Muscle of back (tissue), 13 donors: ENCODE results near the gene PGA5. TPM values are rescaled to one million over a fixed set of nuclear protein-coding genes. Genes with fewer than 3 reads are reported as not detected.
"Not testable (repeated sequence)": the region's sequence is repeated elsewhere in the genome, so short reads cannot be mapped to it uniquely, and the experiment has no call there.

Experiments used
- DNase-seq, 3 donors: peaks; one replicate each; pipeline versions ENCODE4 v3.0.0 to v3.0.0-alpha.2; 2013
- long read RNA-seq, 9 donors: transcript quantifications; one replicate each; lab custom pipeline, GENCODE V29; 2026
- polyA plus RNA-seq, 10 donors: library from polyadenylated mRNA; unstranded; fragments of 120-200 nt; gene quantifications; one replicate each; pipeline ENCODE4 v1.2.1, GENCODE V29; 2013; ENCODE audit not compliant: insufficient read length in 10 of 10

The PGA5 gene
- 1 to 10 TPM in 3 of 10 donors, under 1 TPM in 6, not detected in 1; 0.41 to 2.0 (median 0.67) TPM for polyA plus RNA-seq
- long read RNA-seq, donor 1: 0 reads
- long read RNA-seq, donor 2: 0 reads
- long read RNA-seq, donor 3: 0 reads
- long read RNA-seq, donor 4: 0 reads
- long read RNA-seq, donor 5, partial matches to known transcripts: 0 of 1 reads
- long read RNA-seq, donor 5, other reads (novel, unspliced or antisense): 0 of 1 reads
- long read RNA-seq, donor 6: 0 reads
- long read RNA-seq, donor 7: 0 reads
- long read RNA-seq, donor 8: 0 reads
- long read RNA-seq, donor 9: 0 reads

DNA sequence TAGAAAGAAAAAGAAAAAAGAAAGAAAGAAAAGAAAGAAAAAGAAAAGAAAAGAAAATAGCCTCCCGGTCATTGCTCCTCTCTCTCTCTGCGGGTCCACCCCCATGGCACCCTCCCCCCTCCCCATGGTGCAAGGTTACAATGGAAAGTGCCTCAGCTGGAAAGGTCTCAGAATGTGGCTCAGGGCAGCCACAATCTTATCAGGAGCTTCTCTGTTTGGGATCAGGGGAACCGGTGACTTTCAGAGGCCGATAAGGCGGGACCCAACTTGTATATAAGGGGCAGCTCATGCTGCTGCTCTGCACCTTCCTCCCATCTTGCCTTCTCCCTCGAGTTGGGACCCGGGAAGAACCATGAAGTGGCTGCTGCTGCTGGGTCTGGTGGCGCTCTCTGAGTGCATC lies at the start of gene PGA5:
TSS of gene PGA5 (plus strand) at position 301 of the 400 bp plus-strand sequence. CDS start at position 353, 52 bp downstream.
- not testable (repeated sequence) for DNase-seq

DNA sequence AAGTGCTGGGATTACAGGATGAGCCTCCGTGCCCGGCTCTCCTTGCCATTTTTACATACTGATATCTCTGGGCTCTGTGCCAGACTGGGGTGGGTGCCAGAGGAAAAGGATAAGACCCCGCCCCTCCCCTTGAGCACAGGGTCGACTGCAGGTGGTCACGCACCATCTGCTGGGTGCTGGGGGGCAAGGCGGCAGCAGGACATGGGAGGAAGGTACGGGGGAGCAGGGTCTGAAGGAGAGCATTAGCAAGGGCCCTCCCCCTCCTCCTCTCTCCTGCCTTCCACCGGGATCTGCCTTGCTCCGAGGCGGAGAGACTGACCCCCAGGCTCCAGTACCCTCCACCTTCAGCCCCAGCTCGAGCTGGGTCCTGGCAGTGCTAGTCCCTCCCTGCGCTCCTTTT lies 47.4 kb upstream of the PGA5 start:
- DNase-seq: no peak

DNA sequence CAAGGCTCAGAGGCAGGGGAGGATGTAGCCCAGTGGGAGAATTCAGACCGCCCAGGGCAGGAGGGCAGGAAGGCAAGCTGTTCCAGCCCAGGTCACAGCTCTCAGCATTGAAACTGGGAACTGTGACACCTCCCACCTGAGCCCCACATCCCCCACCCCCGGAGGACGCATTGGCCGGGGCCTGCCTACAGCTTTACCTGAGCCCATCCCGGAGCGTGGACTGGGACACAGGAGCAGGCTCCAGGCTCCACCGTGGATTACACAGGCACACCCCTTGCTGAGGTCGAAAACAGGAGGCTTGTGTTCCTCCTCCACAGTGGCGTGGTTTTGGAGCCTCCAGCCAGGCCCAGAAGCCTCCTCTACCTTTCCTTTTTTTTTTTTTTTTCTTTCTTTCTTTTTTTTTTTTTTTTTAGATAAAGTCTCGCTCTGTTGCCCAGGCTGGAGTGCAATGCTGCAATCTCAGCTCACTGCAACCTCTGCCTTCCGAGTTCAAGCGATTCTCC lies 46.8 kb upstream of the PGA5 start:
- no peak for DNase-seq

DNA sequence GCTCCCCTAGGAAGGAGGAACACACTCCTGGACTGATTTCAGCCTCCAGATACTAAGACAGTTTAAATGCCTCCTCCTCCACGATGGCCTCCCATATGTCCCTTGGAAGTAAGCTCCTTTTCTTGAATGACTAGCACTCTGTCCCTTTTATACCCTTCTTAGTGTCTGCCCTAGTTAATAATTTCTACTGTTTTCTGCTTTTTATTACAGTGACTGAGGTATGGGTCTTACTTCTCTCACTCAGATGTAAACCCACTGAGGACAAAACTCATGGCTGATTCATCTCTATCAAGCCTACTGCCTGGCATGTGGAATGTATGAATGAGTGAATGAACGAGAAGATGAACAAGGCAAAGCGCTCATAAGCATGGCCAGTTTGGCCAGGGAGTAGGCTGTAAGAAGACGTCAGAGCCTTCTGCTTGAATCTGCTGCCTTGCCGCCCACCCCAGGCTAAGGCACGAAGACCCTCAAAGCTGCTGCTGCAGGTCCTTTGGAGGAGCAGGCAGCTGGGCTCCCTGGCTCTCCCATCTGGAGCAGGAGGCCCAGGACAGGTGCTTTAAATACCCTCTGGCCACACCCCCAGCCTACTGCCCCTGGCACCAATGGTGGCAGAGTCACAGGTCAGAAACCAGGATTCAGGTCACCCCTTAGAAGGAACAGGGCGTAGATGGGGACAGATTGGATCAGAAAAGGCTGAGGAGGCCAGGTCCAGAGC lies 45.8 kb upstream of the PGA5 start:
- no peak for DNase-seq

DNA sequence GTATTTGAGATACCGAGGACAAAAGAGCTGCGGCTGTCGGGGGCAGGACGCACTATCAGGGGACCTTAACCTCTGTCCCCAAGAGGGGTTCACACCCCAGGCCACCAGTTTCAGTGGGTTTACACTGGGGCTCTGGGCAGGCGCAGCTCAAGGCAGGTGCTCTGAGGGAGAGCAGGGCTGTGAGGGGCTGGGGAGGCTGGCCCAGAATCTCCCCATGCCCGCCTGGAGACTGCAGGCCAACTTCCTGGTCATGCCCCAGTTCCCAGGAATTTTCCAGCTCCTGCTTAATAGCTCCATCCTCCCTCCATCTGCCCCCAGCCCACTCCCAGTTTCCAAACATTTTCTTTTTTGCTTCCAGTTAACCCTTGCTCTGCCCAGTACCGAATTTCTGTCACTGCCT lies 45.3 kb upstream of the PGA5 start:
- DNase-seq: no peak

DNA sequence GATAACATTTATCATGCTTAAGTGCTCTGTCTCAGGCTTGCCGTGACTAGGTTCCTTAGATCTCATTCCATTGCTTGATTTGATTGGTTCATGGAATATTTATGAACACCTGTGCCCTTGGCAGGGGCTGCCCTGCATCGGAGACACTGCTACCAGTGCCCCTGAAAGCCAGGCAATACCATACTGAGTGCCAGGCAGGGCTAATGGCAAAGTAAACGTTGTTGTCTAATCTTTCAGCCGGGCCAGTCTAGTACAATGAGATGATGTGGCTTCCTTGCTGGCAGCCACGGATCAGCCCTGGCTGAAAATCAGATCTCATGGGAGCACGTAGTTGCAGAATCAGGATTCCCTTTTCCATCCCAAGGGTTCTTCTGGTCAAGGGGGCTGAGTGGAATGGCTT lies 42.6 kb upstream of the PGA5 start:
- no peak for DNase-seq

DNA sequence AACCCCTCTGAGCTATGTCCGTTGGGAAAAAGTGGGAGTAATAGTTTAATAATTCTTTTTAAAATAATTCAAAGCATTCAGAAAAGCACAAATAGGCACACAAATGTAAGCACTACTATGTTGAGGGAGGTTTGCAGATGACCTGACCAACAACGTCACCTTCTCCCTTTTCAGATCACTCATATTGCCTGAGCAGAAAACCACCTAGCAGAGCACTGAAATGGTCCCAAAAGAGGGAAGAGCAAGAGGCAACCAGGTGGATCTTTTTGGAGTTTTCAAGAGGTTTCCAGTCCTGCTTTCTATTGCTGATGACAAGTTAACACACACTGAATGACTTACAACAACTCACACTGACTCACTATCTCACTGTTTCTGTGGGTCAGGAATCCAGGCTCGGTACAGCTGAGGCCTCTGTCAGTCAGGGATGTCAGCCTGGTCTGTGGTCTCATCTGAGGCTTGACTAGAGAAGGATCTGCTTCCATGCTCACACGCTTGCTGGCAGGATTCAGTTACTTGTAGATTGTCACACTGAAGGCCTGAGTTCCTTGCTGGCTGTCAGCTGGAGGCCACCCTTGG lies 41.9 kb upstream of the PGA5 start:
- no peak for DNase-seq

DNA sequence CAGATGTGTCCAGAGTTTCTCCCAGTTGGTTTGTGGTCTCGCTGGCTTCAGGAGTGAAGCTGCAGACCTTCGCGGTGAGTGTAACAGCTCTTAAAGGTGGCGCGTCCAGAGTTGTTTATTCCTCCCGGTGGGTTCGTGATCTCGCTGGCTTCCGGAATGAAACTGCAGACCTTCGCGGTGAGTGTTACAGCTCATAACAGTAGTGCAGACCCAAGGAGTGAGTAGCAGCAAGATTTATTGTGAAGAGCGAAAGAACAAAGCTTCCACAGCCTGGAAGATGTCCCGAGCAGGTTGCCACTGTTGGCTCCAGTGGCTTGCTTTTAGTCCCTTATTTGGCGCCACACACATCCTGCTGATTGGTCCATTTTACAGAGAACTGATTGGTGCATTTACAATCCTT lies 39.5 kb upstream of the PGA5 start:
- DNase-seq: no peak

DNA sequence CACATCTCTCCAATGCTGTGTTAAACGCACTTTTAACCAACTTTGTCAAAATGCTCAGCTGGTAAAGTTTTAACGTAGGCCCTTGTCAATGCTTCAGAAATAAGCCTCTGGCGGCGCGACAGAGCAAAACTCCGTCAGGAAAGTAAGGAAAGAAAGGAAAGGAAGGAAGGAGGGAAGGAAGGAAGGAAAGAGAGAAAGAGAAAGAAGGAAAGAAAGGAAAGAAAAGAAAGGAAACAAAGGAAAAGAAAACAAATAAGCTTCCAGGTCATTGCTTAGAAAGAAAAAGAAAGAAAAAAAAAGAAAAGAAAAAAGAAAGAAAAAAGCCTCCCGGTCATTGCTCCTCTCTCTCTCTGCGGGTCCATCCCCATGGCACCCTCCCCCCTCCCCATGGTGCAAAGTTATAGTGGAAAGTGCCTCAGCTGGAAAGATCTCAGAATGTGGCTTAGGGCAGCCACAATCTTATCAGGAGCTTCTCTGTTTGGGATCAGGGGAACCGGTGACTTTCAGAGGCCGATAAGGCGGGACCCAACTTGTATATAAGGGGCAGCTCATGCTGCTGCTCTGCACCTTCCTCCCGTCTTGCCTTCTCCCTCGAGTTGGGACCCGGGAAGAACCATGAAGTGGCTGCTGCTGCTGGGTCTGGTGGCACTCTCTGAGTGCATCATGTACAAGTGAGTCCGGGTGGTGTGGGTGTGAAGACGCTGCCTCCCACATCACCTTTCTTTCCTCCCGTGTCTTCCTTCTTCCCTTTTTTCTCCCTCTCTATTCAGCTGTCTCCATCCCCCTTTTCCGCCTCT lies 37.8 kb upstream of the PGA5 start, which contains the start of gene PGA3:
TSS of gene PGA3 (plus strand) at position 566 of the 797 bp plus-strand sequence. CDS start at position 616, 50 bp downstream.
- DNase-seq: not testable (repeated sequence)

DNA sequence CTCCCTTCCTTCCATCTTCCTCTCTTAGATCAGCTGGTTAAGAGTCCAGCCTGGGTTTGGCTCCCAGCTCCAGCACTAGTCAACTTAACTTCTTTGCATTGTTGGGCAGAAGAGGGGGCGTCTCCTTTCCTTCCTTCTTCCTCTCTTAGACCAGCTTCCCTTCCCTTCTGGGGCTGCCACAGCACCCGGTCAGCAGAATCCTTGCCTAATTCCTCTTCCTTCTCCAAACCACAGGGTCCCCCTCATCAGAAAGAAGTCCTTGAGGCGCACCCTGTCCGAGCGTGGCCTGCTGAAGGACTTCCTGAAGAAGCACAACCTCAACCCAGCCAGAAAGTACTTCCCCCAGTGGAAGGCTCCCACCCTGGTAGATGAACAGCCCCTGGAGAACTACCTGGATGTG lies 37.1 kb upstream of the PGA5 start:
- DNase-seq: not testable (repeated sequence)

DNA sequence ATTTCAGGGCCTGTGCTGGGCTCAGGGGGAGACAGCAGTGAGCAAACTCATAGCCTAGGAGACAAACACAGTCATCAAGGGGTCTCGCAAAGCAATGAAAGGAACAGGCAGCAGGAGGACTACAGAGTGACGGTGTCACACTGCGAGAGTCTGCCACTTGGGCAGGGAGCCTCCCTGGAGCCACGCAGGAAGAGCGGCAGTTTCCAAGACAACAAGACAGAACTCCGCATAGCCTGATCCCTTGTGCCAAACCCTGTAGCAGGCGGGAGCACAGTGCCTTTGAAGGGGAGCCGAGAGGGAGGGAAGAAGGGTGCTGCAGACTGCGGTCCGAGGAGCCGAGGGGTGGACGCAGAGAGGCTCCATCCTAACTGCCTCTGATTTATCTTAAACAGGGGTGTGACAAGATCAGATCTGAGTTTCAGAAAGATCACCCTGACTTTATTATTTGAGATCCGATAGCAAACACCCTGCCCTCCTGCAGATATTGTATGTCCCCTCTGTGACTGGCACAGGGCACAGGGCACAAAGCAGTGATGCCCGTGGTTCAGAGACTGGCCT lies 36.4 kb upstream of the PGA5 start:
- not testable (repeated sequence) for DNase-seq

DNA sequence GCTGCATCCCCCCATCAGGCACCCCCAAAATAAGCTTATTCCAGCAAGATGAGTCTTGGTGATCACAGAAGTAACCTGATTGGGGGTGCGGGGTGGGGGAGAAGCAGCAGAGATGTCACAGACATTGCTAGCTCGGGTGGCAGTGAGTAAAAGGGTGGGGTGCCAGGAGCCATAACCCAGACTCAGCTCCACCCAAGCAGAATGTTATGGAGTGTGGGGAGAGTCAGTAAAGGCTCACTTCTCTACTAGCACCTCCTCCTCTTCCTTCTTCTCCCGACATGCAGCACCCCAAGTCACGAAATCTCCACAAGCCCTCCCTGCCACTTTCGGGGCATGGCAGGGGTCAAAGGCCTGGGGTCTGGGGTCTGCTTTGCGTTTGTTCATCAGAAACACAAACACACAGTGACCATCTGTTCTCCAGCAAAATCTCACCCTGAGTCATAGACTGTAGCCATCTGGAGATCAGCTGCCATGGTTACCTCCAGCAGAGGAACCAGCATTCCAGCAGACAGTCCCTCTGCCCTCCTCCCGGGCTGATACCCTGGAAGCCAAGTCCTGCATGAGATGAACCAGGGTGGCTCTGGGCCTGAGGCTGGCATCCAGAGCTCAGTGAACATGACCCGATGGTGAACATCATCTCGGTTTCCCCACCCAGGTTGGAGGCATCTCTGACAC lies 33.2 kb upstream of the PGA5 start:
- DNase-seq: not testable (repeated sequence)

DNA sequence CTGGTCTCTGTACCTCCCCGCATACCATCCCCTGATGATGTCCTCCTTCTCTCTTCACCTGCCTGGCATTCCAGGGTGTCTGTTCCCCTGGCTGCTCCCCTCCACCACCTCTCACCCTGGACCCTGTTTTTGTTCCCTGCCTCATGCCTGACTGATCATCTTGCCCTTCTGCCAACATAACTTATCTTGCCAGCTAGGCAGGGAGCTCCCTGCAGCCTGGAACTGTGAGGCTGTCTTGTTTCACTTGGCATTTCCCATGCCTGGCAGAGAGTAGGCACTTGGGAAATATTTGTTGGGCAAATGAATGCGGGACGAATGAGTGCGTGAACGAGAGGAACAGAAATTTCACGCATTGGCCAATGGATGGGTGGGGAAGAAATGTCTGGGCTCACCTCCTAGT lies 30.3 kb upstream of the PGA5 start:
- not testable (repeated sequence) for DNase-seq

DNA sequence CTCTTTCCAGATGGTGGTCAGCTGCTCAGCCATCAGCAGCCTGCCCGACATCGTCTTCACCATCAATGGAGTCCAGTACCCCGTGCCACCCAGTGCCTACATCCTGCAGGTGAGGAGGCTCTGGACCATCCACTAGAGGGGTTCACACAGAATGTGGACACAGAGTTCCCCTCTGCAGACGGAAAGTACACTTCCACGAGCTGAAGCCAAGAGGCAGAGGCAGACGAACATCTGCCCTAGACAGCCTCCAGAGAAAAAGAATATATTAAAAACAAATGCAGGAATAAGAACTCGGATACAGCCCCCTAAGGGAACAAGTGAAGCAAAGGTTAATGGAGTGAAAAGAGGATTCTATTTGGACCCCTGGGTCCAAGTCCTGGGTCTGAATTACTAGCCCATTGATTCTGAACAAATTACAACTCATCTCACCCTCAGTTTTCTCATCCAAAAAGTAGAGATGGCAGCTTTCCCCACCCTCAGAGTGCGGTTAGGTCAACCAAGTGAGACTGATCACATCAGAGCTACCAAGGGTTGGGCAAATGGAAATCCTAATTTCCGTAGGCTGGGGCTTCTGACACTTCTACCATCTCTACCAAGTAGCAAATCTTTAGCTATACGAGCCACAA lies 29.5 kb upstream of the PGA5 start:
- not testable (repeated sequence) for DNase-seq

DNA sequence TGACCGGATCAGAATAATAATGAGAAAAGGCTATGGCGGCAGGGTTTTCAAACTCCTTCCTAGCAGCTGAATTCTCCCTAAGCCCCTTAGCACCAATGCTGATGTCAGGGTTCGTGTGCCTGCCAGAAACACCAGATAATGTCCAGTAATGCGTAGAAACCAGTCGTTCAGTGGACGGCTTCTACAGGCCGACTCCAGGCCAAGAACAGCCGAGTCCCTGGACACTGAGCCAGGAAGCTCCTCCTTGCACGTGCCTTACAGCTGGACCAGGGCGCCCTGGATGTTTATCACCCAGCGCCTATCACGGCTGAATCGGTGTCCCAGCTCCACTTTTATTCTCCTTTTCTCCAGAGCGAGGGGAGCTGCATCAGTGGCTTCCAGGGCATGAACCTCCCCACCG lies 28.8 kb upstream of the PGA5 start:
- DNase-seq: not testable (repeated sequence)

DNA sequence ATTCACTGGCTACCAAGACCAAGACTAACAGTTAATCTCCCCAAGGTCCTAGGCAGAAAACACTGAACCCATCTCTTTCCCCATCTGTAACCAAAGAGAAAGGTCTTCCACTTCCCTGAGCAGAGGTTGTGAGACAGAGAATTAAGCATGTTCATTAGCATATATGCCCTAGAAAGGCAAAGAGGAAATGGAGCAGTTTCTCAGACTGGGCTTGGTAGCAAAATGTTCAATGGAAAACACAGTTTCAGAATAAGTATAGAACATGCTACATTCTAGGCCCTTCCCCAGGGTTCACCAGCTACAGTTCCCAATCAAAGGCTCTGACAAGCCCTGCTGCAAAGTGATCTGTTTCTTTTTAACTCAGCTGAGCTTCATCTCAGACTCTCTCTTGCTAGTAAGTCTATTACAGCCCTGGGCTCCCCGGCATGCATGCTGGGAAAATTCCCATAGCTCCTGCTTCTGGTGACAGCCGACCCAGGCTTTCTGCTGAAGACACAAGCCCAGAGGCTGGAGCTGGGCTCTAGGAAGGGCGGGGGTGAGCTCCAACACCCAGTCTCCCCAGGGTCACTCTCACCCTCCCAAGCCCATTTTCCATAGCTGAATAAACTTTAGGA lies 27.2 kb upstream of the PGA5 start:
- DNase-seq: not testable (repeated sequence)

DNA sequence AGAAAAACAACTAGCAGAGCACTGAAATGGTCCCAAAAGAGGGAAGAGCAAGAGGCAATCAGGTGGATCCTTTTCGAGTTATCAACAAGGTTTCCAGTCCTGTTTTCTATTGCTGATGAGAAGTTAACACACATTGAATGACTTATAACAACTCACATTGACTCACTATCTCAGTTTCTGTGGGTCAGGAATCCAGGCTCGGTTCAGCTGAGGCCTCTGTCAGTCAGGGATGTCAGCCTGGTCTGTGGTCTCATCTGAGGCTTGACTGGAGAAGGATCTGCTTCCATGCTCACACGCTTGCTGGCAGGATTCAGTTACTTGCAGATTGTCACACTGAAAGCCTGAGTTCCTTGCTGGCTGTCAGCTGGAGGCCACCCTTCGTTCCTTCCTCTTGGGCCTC lies 22.7 kb upstream of the PGA5 start:
- DNase-seq: not testable (repeated sequence)

DNA sequence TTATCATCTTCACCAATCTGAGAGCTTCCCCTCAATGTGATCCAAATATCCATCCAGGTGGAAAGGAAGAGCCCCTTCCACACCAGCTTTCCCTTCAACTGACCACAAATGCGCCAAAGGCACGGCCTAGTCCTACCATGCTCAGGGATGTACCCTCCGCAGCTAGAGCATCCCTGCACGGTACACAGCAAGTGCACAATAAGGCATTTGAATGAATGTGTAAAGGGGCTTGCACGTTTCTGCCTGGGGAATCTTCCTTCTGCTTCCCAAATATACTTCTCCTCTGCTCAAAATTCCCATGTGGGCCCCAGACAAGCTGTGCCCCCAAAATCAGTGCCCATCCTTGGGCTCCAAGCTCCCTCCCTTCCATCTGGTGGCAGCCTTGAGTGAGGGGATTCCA lies 22.0 kb upstream of the PGA5 start:
- not testable (repeated sequence) for DNase-seq

DNA sequence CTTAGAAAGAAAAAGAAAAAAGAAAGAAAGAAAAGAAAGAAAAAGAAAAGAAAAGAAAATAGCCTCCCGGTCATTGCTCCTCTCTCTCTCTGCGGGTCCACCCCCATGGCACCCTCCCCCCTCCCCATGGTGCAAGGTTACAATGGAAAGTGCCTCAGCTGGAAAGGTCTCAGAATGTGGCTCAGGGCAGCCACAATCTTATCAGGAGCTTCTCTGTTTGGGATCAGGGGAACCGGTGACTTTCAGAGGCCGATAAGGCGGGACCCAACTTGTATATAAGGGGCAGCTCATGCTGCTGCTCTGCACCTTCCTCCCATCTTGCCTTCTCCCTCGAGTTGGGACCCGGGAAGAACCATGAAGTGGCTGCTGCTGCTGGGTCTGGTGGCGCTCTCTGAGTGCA lies 18.9 kb upstream of the PGA5 start, which contains the start of gene PGA4:
TSS of gene PGA4 (plus strand) at position 301 of the 400 bp plus-strand sequence. CDS start at position 355, 54 bp downstream.
- not testable (repeated sequence) for DNase-seq

DNA sequence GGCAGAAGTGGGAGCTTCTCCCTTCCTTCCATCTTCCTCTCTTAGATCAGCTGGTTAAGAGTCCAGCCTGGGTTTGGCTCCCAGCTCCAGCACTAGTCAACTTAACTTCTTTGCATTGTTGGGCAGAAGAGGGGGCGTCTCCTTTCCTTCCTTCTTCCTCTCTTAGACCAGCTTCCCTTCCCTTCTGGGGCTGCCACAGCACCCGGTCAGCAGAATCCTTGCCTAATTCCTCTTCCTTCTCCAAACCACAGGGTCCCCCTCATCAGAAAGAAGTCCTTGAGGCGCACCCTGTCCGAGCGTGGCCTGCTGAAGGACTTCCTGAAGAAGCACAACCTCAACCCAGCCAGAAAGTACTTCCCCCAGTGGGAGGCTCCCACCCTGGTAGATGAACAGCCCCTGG lies 18.3 kb upstream of the PGA5 start:
- DNase-seq: not testable (repeated sequence)
